Upper lobe of left lung (tissue), 6 donors: ENCODE measurements around the gene DAGLB. TPM values are rescaled to one million over a fixed set of nuclear protein-coding genes. Genes with fewer than 3 reads are reported as not detected.
"Not testable (repeated sequence)": the region's sequence is repeated elsewhere in the genome, so short reads cannot be mapped to it uniquely, and the experiment has no call there.

Experiments used
- ATAC-seq, 2 donors: fragments of 200-7000 bp; cut with Tn5 transposase; one replicate each; pipeline ENCODE4 v1.9.1; 2022; ENCODE audit warnings: mild to moderate bottlenecking in 2 of 2, moderate library complexity in 2 of 2; ENCODE audit not compliant: low FRiP score in 2 of 2
- DNase-seq, 2 donors: peaks; one replicate each; pipeline ENCODE4 v3.0.0-alpha.2; 2019 to 2020
- H3K27ac ChIP-seq, 4 donors: fragments of 200-600 bp; sonication (generic); one replicate each; pipeline ENCODE4 v1.5.1; 2016 to 2019
- H3K27me3 ChIP-seq, 4 donors: fragments of 200-600 bp; sonication (generic); one replicate each; pipeline ENCODE4 v1.5.1; 2017 to 2019
- H3K36me3 ChIP-seq, 4 donors: fragments of 200-600 bp; sonication (generic); one replicate each; pipeline ENCODE4 v1.5.1; 2016 to 2019
- H3K4me1 ChIP-seq, 4 donors: fragments of 200-600 bp; sonication (generic); one replicate each; pipeline ENCODE4 v1.5.1; 2018 to 2019
- H3K4me3 ChIP-seq, 4 donors: fragments of 200-600 bp; sonication (generic); one replicate each; pipeline ENCODE4 v1.5.1; 2017 to 2019; ENCODE audit warnings: mild to moderate bottlenecking in 2 of 4, moderate library complexity in 1 of 4
- H3K9me3 ChIP-seq, 4 donors: fragments of 200-600 bp; sonication (generic); one replicate each; pipeline ENCODE4 v1.5.1; 2018 to 2019
- CTCF ChIP-seq, 6 experiments: fragments of 450-650 bp in 4 of 6; fragments of 200-600 bp in 2 of 6; sonication (generic) in 2 of 6; IDR thresholded peaks; one replicate each; pipeline ENCODE4 v1.5.1; 2016 to 2019; ENCODE audit warnings: antibody characterized with exemption in 6 of 6
- EP300 ChIP-seq, 4 donors: sonication (generic); formaldehyde crosslinking; IDR thresholded peaks; one replicate each; pipeline ENCODE4 v1.5.1; 2017; ENCODE audit warnings: antibody characterized with exemption in 4 of 4, control low read depth in 2 of 4
- POLR2A ChIP-seq, 4 donors: fragments of 450-650 bp; IDR thresholded peaks; one replicate each; pipeline ENCODE4 v1.5.1; 2016 to 2017; ENCODE audit warnings: antibody characterized with exemption in 4 of 4, mild to moderate bottlenecking in 2 of 4
- POLR2AphosphoS5 ChIP-seq, 2 donors: sonication (generic); formaldehyde crosslinking; IDR thresholded peaks; one replicate each; pipeline ENCODE4 v1.5.1; 2017; ENCODE audit warnings: antibody characterized with exemption in 2 of 2
- WGBS, 2 donors: methylation state at CpG; one replicate each; pipeline ENCODE4 v1.1.5; 2017 to 2018; 5-methylcytosine and 5-hydroxymethylcytosine counted together
- total RNA-seq, 6 donors: library from RNA; depleted of rRNA in 4 of 6; stranded (reverse); fragments of >200 nt in 4 of 6; gene quantifications; one replicate each; pipeline versions ENCODE4 v1.1.0 to v1.2.1, GENCODE V29; 2016 to 2021
- donor health status: DM: no; HTN: no; CAD: no; lungs with moderate emphysema.
- donor health status: DM: no; HTN: yes; CAD: no; lungs with severe emphysema.

The DAGLB gene
- total RNA-seq, 6 donors from 2014 or later: 26.6 to 53.8 (median 36.7) TPM

GRCh38 chr7:6478186-6478585 is 30.4 kb upstream of the DAGLB start:
- H3K27ac ChIP-seq: no peak overlapping the region
- no peak overlapping the region for H3K4me3 ChIP-seq
- H3K27me3 ChIP-seq: no peaks in the 10 kb centered on the region
- DNase-seq (no peak), ATAC-seq (no peak)
- 85 to 94% methylated on average over 6 to 7 of the region's 7 CpGs for WGBS, 2 donors
- no peaks in the 10 kb centered on the region for H3K9me3 ChIP-seq
- peaks cover 28 to 61% (median 39%) of the 10 kb centered on the region in 4 donors for H3K4me1 ChIP-seq
- TF ChIP-seq POLR2A (IDR thresholded peaks at IDR 0.05) (no peak), CTCF (IDR thresholded peaks at IDR 0.05) (no peak), EP300 (IDR thresholded peaks at IDR 0.05) (no peak), POLR2AphosphoS5 (IDR thresholded peaks at IDR 0.05) (no peak)
- H3K36me3 ChIP-seq: peaks cover 0 to 35% (median 9%) of the 10 kb centered on the region in 4 donors

GRCh38 chr7:6477318-6477660 is 29.5 kb upstream of the DAGLB start:
- TF ChIP-seq POLR2AphosphoS5 (IDR thresholded peaks at IDR 0.05) (no peak), POLR2A (IDR thresholded peaks at IDR 0.05) (no peak)
- peaks cover 20 to 52% (median 32%) of the 10 kb centered on the region in 4 donors for H3K4me1 ChIP-seq
- H3K36me3 ChIP-seq: peaks cover 0 to 43% (median 13%) of the 10 kb centered on the region in 4 donors
- 36 to 54% methylated on average over 1 of the region's 1 CpG for WGBS, 2 donors
- H3K4me3 ChIP-seq: no peak overlapping the region
- no peak overlapping the region for H3K27ac ChIP-seq
- ATAC-seq: no peak
- H3K9me3 ChIP-seq: no peaks in the 10 kb centered on the region
- no peak for DNase-seq
- H3K27me3 ChIP-seq: no peaks in the 10 kb centered on the region

- no peak for ATAC-seq
- no peak for TF ChIP-seq CTCF (IDR thresholded peaks at IDR 0.05)
- no peak for TF ChIP-seq POLR2A (IDR thresholded peaks at IDR 0.05)
- TF ChIP-seq POLR2AphosphoS5 (IDR thresholded peaks at IDR 0.05): no peak
- no peak for TF ChIP-seq EP300 (IDR thresholded peaks at IDR 0.05)
- H3K27me3 ChIP-seq: no peaks in the 10 kb centered on the region
- no peak overlapping the region for H3K27ac ChIP-seq
- WGBS, 2 donors: 76 to 82% methylated on average over 4 to 7 of the region's 7 CpGs
- peaks cover 15 to 47% (median 27%) of the 10 kb centered on the region in 4 donors for H3K4me1 ChIP-seq
- no peaks in the 10 kb centered on the region for H3K9me3 ChIP-seq
- no peak overlapping the region for H3K4me3 ChIP-seq
- DNase-seq: no peak
- H3K36me3 ChIP-seq: peaks cover 3 to 46% (median 17%) of the 10 kb centered on the region in 4 donors
Observed at GRCh38 chr7:6476596-6477317, 29.0 kb upstream of the DAGLB start.

GRCh38 chr7:6475433-6476186 is 27.9 kb upstream of the DAGLB start:
- TF ChIP-seq POLR2A (IDR thresholded peaks at IDR 0.05) (no peak), POLR2AphosphoS5 (IDR thresholded peaks at IDR 0.05) (no peak), CTCF (IDR thresholded peaks at IDR 0.05) (no peak), EP300 (IDR thresholded peaks at IDR 0.05) (no peak)
- peaks cover 4 to 46% (median 21%) of the 10 kb centered on the region in 4 donors for H3K36me3 ChIP-seq
- 87 to 90% methylated on average over 3 of the region's 3 CpGs for WGBS, 2 donors
- H3K27me3 ChIP-seq: no peaks in the 10 kb centered on the region
- H3K4me1 ChIP-seq: peaks cover 4 to 37% (median 19%) of the 10 kb centered on the region in 4 donors
- ATAC-seq: no peak
- H3K27ac ChIP-seq: no peak overlapping the region
- no peak overlapping the region for H3K4me3 ChIP-seq
- no peaks in the 10 kb centered on the region for H3K9me3 ChIP-seq
- no peak for DNase-seq

GRCh38 chr7:6465862-6466261 is 18.1 kb upstream of the DAGLB start:
- 88 to 93% methylated on average over 8 of the region's 8 CpGs for WGBS, 2 donors
- Histone ChIP-seq H3K4me1 (no peaks in the 10 kb centered on the region), H3K27ac (no peak overlapping the region), H3K36me3 (peaks cover 26 to 97% (median 73%) of the 10 kb centered on the region in 4 donors), H3K9me3 (no peaks in the 10 kb centered on the region), H3K27me3 (no peaks in the 10 kb centered on the region), H3K4me3 (no peak overlapping the region)
- ATAC-seq: peak in 1 of 2 donors; percentile 29
- TF ChIP-seq POLR2A (IDR thresholded peaks at IDR 0.05) (no peak), POLR2AphosphoS5 (IDR thresholded peaks at IDR 0.05) (no peak), EP300 (IDR thresholded peaks at IDR 0.05) (no peak), CTCF (IDR thresholded peaks at IDR 0.05) (no peak)
- peak in 1 of 2 donors; percentile 37 for DNase-seq

GRCh38 chr7:6463609-6464008 is 15.9 kb upstream of the DAGLB start:
- WGBS, 2 donors: 83 to 87% methylated on average over 5 of the region's 5 CpGs
- H3K27ac ChIP-seq, ATAC-seq, H3K4me3 ChIP-seq, H3K4me1 ChIP-seq, DNase-seq, H3K9me3 ChIP-seq, H3K27me3 ChIP-seq: not testable (repeated sequence)
- peaks cover 18 to 79% (median 58%) of the 10 kb centered on the region in 4 donors for H3K36me3 ChIP-seq
